HG03064 (cell line): Measurements from ENCODE around the gene ZNF318.
A peak's percentile ranks its signal among the peaks of the same experiment; 100 is the strongest.

Source experiments
- ATAC-seq: cut with Tn5 transposase; IDR thresholded peaks from one replicate; pipeline ENCODE4 v1.9.1; 2021; ENCODE audit warnings: low read depth; ENCODE audit not compliant: unreplicated experiment

The ZNF318 gene

GRCh38 chr6:43339168-43339567 lies 30.3 kb downstream of the ZNF318 start:
- ATAC-seq, result peak; percentile 51

DNA sequence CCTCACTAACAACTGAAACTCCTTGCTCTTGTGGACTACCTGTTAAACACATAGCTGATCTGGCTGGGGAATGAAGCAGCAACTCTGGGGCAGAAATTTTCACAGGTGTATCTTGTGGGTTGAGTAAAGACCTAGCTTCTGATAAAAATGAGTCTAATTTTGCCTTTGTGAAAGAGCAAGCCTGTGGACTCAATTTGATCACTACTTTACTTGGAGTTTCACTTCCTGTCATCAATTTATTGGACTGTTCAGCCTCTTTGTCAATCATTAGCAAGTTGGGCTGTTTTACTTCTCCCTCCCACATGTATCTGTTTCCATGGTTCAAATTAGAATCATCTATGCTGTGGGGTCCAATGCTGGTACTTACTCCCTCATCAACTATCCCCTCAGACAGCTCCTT lies 31.2 kb downstream of the ZNF318 start:
- peak; percentile 56 for ATAC-seq

GRCh38 chr6:43336382-43336781 lies 33.1 kb downstream of the ZNF318 start:
- no peak for ATAC-seq

DNA sequence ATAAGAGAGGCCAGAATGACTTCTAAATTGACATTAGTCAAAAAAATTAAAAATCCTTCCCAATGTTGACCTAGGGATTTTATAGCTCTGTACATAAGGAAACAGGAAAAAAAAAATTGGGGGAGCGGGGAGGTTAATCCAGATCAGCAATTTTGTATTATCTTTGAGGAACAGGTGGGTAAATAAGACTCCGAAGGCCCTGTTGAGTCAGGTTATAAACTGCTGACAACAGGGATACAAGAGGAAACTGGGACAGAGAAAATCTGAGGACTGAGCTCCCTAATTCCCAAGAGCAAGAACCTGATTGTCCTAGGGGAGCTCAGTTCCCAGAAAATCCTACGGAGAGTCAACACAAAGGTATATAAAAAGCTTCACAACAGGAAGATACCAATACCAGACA lies 34.0 kb downstream of the ZNF318 start:
- ATAC-seq, result no peak

- no peak for ATAC-seq
Observed at GRCh38 chr6:43334466-43335095, 34.9 kb downstream of the ZNF318 start.

DNA sequence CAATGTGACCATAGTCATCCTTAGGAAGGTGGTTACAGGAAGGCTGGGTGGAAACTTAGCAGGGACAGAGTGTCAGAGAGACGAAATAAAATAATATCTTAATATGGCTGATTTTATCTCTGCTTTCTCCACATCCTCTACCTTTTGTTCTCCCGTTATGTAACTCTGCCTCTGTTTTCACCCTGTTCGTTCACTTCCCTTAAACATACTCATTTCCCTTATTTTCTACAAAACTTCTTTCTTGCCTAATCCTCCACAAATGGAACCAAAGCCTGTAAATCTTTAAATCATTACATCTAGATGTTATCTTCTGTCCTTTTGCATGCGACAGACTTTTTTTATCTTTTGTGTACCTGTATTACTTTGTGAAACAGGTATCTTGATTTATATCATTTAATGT lies 37.6 kb downstream of the ZNF318 start:
- ATAC-seq, result no peak

DNA sequence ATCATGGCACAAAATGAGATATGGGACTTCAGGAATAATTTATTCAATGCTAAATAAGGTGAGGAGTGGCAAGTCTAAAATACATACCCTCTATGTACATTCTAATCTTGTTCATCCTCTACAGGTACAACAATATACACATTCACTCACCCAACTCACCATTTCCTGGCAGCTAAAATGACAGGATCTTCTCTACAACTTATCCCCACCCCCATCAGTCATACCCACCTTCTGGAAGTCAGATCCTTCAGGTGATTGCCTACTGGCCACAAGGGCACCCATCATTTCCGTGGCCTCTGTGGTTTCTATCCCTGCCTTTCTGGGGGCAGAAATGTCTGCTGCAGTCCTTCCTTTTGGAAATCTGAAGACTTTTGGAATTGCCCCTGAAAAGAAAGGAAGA lies 38.0 kb downstream of the ZNF318 start:
- no peak for ATAC-seq

DNA sequence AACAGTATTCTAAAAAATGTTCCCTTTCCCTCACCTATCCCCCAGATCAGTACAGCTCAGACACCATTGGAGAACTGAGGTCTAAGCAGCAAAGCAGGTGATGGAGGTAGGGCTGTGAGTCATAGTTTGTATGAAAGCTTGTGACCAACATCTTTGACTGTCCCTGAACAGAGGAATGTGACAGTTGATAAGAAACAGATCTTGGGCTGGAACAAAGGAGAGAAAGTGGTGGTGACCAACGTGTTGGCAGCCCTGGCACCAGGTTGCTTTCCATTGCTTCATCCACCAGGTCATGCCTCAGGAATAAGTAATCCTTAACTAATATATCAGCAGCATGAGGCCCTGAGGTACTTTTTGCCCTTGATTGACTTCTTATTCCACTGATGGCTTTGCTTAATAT lies 40.9 kb downstream of the ZNF318 start:
- ATAC-seq, result no peak

- ATAC-seq, result no peak
Observed at GRCh38 chr6:43325876-43326275, 43.6 kb downstream of the ZNF318 start.

DNA sequence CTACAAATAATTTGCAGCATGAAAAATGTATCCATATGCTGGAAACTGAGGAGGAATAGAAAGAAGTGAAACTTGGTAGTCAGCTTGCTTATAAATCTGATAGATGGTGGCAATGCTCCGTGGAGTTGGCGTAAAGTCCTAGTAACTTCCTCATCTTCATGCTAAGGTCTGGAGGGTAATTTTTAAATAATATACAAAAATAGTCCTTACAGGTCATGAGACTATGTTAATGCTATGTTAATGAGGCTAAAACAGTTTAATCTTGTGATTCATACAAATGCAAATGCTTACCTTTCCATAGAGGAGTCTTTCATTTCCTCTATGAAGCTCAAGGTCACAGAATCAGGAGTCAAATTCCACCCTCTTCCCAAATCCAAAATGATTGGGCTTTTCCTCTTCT lies 51.4 kb downstream of the ZNF318 start:
- ATAC-seq, result no peak

DNA sequence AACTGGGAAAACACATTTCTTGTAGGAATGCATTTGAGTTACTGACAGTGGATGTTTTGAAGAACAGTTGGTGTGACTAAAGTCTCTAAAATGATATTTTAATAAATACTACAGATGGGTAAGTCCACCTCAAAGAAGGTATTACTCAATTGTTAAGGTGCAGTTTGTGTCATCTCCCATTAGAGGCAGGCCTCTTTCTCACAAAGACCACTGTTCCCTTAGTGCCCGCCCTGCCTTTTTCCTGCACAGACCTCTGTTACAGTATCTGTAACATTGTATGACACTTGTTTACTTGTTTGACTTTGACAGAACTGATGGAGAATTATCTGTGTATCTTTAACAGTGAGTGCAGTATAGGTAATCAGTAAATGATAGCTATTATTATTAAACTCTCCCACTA lies 55.6 kb downstream of the ZNF318 start:
- ATAC-seq, result no peak

GRCh38 chr6:43311666-43312065 lies 57.8 kb downstream of the ZNF318 start:
- ATAC-seq, result no peak

DNA sequence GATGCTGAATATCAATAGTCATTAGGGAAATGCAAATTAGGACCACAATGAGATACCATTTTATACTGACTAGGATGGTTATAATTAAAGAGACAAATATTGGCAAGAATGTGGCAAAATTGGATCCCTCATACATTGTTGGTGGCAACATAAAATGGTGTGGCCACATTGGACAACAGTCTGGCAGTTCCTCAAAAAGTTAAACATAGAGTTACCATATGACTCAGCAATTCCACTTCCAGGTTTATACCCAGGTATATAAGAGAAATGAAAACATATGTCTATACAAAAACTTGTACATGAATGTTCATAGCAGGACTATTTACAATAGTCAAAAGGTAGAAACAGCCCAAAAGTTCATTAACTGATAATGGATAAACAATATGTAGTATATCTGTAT lies 58.8 kb downstream of the ZNF318 start:
- no peak for ATAC-seq

DNA sequence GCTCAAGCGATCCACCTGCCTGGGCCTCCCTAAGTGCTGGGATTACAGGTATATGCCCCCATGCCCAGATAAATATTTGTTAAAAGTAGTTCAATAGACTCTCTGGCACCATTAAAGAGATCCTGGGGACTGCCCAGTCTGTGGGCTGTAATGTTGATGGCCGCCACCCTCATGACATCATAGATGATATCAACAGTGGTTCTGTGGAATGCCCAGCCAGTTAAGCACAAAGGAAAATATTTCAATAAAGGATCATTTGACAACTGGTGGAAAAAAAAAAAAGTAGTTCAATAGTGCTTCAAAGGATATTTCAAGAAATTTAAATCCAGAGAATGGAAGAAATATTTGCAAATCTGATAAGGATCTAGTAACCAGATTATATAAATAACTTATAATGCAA lies 59.3 kb downstream of the ZNF318 start:
- no peak for ATAC-seq

GRCh38 chr6:43308990-43309477 lies 60.4 kb downstream of the ZNF318 start:
- no peak for ATAC-seq

DNA sequence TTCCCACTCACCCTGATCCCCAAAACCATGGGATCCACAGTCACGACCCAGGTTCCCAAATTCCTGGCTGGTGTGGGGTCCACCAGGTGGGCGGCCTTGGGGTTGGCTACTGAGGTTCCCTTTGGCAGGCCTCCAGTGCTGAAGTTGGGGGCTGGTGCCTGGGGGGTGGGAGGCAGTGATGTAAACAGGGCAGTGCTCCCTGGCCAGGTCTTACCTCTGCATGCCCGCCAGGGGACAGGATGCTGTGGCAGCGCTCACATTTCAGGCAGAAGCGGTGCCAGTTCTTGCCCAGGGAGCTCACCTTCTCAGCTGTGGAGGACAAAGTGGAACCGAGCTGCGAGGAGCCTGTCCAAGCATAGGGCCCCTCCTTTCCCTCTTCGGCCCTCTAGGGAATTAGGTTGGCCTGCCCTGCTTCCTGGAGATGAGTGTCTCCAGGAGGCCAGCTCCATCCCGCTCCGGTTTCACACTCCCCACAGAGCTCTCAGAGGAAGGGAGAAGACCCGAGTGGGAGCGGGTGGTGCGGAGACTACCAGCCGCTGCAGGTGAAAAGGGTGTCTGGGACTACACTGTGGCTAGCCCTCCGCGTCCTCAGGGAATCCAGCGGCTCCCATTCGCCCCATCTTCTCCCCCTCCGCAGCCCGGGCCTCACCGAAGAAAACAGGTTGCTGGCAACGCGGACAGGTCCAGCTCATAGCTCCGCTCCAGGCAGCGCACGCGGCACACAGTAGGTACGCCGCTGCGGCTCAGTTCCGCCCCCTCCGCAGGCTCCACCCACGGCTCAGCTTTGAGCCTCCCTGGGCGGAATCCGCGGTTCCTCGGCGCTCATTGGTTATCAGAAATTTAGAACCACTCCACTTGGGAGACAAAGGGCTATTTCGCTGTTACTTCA lies 61.1 kb downstream of the ZNF318 start, which contains the start of gene CRIP3:
Gene CRIP3, minus strand, starts transcription at position 726 of the 889 bp plus-strand sequence. Its CDS starts 34 bp downstream, at position 692.
- ATAC-seq, result no peak

- no peak for ATAC-seq
Observed at GRCh38 chr6:43307451-43308100, 61.9 kb downstream of the ZNF318 start.

DNA sequence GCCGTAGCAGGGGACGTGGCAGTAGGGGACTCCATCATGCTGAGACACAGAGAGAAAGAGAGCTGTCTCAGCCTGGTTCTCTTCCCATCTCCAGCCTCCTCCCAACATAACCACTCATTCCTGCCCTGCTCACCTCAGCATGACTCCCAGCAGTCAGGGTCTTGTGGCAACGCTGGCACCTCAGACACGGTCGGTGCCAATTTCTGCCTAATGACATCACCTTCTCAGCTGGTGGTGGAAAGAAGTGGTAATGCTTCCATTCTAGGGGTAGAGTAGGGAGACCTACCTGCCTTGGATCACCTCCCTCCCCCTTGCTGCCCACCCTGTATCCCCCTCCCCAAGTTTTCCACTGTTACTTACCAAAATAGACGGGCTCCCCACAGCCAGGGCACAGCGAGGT lies 63.4 kb downstream of the ZNF318 start:
- no peak for ATAC-seq

DNA sequence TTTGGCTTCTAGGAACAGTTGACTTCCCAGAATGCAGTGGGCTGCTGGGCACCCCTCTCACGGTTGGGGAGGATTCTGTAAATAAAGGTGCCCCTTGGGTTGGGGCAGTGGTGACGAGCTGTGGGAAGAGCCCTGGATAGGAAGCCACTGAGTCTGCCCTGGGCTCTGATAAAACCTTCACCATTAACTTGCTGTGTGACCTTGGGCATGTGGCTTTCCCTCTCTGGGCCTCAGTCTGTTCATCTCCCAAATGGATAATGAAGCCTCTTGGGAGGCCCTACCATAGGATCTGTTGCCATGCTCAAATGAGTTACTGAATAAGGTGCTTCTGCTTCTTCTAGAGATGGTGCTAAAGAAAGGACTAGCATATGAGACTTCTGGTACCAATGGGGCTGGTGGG lies 64.6 kb downstream of the ZNF318 start:
- ATAC-seq, result no peak

- ATAC-seq, result no peak
Observed at GRCh38 chr6:43304361-43304760, 65.1 kb downstream of the ZNF318 start.

DNA sequence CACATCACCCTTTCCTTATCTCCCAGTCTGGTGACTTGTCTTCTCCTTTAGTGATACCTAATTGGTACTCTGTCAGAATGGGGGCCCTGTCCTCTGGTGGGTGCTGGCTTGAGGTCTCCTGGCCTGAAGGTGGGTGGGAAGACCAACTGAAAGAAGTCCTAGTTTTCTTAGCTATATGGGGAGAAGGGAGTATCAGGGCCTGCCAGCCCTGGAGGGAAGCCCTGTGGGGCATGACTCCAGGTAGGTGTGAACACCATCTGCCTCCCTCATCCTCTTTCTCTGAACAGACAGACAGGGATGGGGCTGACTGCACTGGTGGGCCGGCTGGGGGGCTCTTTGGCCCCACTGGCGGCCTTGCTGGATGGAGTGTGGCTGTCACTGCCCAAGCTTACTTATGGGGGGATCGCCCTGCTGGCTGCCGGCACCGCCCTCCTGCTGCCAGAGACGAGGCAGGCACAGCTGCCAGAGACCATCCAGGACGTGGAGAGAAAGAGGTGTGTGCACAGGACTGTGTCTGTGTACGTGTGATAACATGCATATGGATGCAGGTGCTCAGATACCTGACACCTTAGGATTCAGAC lies 65.6 kb downstream of the ZNF318 start:
- no peak for ATAC-seq
